Activated CD8-positive, alpha-beta memory T cell treated with anti-CD3 and anti-CD28 coated beads for 48 hours (primary cell): ENCODE measurements around the gene TSHZ1.
"Not testable (repeated sequence)": the region's sequence is repeated elsewhere in the genome, so short reads cannot be mapped to it uniquely, and the experiment has no call there.

Experiments used
- DNase-seq, 3 experiments: peaks; one replicate each; pipeline ENCODE4 v3.0.0-alpha.2; 2020; ENCODE audit warnings: low read depth in 2 of 3, low spot score in 2 of 3

TSHZ1 gene

DNA sequence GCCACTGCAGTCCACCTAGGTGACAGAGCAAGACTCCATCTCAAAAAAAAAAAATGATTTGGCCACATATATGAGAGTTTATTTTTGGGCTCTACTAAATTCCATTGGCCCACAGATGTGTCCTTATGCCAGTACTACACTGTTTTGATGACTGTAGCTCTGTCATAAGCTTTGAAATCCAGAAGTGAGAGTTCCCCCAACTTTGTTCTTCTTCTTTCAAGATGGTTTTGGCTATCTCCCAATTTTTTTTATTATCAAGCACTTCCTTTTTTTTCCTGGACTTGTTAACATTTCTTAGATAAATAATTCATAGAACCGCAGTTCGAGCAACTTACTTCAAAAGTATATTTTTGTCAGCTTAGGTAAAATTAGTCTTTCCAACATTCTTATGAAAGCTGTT, 96.9 kb downstream of the TSHZ1 start:
- no peak for DNase-seq

- no peak for DNase-seq
These were observed 99.0 kb downstream of the TSHZ1 start for GRCh38 chr18:75309564-75309963.

- no peak for DNase-seq
These were observed 103.5 kb downstream of the TSHZ1 start for GRCh38 chr18:75314117-75314516.

GRCh38 chr18:75314606-75315005, 104.0 kb downstream of the TSHZ1 start:
- no peak for DNase-seq

DNA sequence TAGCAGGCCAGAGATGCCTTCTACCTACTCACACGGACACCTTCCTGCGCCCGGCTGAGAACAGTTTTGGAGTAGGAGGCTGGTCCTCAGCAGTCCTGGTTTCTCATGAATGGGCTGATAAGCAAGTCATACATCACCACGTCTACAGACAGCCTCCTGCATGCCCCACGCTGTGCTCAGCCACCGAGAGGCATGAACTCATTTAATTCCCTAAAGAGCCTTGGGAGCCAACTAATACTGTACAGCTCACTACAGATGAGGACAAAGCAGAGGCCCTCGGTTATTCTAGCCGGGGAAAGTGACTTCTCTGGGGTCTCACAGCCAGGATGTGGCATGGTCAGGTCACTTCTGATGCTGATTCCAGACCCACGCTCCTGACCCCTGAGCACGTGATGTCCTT, 105.6 kb downstream of the TSHZ1 start:
- no peak for DNase-seq

DNA sequence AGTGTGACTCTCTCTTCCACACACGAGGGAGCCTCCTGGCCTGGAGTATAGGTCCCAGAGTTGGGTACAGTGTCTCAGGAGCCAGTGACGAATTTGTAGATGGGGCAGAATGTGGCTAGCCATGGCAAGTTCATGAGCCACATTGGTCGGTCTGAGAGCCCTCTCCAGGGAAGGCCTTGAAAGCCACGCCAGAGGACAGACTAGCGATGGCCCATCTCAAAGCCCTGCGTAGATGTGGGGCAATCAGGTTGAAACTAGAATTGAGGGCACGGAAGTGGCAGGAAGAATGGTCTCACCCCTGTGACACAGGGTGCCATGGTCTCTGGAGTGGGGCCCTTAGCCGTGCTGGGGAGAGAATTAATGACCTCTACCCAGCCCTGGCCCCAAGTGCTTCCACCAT, 106.2 kb downstream of the TSHZ1 start:
- no peak for DNase-seq

DNA sequence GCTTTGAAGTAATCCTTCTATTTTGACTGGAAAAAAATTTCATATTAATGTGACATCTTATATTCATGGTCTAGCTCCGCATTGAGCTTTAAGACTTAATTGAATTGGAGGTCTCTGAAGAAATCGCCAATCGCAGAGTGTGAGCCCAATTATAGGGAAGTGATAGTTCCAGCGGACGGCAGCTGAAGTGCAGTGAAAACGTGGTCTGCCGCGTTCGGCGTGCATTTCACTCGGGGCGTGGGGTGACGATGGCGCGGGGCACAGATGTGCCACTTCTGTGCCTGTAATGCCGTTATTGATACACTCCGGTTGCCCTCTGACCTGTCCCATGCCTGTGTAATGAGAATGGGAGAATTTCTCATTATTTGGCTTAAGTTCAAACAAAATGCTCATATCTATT, 106.7 kb downstream of the TSHZ1 start:
- DNase-seq: no peak

GRCh38 chr18:75317703-75318102, 107.1 kb downstream of the TSHZ1 start:
- no peak for DNase-seq

DNA sequence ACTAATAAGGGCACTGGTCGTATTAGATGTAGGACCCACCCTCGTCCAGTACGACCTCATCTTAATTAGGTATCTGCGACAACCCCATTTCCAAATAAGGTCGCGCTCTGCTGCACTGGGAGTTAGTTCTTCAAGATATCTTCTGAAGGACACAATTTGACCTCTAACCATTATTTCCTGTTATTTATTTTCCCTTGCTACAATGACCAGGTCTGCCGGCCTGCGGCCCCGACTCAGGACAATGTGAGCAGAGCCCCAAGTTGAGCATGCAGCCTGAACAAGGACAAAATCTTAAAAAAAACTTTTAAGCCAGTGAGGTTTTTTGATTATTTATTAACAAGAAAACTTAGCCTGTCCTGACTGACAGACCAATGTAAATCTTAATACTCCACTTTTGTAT, 109.3 kb downstream of the TSHZ1 start:
- no peak for DNase-seq

DNA sequence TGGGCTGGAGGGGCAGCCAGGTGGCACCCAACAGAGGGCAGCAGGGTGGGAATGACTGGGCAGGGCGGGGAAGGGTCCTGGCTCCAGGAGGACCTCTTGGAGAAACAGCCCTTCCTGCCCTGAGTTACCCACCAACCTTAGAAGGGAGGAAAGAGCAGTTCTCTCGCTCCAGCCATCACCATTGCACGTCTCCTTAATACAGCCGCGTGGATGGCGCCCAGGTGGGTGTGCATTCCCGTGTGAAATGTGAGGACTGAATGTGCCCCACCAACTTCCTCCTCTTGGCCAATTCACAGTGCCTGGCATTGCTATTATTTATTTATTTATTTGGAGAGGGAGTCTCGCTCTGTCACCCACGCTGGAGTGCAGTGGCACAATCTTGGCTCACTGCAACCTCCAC, 109.9 kb downstream of the TSHZ1 start:
- DNase-seq: no peak

DNA sequence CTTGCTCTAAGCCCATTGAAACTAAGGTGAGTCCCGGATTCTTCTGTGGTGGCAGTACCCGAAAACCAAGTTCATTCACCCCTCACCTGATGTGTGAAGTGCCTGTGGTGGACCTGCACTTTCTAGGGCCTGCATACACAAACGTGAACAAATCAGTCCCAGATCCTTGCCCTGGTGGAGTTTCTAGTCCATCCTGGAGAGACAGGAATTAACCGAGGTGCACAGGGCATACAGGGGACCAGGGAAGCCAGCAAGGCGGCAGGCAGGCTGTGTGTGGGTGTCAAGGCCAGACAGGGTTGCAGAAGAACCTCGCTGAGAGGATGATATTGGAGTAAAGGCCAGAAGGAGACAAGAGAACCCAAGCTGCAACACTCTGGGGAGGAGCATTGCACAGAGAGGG, 110.8 kb downstream of the TSHZ1 start:
- DNase-seq: no peak

DNA sequence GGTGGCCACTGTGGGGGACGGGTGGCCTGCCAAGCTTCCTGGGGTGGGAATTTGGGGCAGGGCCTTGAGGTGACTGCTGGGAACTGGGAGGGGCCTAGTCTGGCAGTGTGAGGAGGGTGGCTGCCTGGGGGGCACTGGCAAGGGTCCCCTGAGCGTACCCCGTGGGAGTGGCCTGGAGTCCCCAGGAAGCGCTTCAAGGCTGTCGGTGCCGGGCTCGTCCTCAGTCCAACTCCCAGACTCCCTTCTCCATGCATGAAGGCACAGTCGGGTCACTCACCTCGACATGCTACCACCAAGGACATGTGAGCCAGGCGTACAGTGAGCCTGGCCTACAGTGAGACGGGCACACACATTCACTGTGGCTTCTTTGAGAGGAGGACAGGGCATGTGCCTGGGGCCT, 111.6 kb downstream of the TSHZ1 start:
- no peak for DNase-seq

DNA sequence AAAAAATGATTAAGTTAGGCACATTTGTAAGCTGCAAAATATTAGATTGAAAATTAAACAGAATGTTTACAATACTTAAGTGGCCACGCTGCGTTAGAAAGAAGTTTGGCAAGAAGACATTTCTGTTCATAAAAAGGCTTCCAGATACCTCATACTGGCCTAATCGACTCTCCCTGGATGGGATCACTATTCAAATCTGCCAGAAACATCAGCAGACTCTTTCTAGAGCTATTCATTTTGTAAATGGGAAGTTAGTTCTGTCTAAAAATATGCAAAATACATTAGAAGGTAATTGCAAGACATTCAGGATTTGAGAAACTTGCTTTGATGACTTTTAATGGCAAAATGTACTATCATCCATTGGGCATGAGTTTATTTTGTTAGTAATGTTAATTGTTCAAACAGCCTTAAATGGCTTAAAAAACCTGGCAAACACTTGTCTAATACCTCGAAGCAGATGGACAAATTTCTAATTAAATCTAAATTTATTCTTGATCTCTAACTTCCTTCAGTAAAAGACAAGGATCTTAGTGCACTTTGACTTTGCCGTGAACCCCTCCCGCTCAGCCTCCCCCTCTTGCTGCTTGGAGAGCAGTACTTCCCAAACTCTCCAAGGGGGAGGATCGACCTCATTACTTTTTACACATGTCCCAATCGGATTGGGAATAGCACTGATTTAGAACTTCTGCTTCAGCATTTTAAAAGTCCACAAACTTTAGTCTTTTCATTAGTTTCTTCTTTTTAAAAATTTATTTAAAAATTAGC, 113.4 kb downstream of the TSHZ1 start:
- DNase-seq: no peak

DNA sequence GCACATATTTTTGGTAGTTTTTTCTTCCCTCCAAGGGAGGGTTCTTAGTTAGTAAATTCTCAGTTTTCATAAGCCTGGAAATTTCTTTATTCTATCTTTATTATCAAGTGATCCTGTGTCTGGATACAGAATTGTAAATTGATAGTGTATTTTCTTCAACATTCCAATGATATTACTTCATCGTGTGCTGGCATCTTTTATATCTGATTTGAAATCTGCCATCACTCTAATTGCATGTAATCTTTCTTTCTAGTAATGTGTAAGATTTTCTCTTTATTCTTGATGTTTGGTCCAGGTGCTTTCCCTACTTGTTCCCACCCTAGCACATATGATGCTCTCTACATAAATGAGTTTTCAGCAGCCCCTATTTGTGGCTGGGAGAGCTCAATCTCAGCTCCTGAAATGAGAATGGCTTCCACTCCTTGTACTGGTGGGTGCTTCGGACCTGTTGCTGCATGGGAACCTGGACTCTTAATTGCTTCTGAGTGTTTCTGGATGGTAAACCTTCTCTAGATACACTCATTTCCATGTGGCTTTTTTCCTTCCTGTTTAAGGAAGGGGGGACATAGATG, 114.2 kb downstream of the TSHZ1 start:
- no peak for DNase-seq

DNA sequence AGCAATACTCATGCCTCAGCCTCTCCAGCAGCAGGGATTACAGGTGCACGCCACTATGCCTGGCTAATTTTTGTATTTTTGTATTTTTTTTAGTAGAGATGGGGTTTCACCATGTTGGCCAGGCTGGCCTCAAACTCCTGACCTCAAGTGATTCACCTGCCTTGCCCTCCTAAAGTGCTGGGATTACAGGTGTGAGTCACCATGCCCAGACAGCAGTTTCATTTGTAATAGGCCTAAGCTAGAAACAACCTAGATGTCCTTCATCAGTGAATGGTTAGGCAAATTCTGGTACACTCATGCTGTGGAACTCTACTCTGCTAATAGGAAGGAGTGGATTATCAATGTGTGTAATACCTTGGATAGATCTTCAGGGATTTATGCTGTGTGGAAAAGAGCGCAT, 119.2 kb downstream of the TSHZ1 start:
- not testable (repeated sequence) for DNase-seq

- DNase-seq: no peak
These were observed 119.7 kb downstream of the TSHZ1 start for GRCh38 chr18:75330308-75330707.

- no peak for DNase-seq
These were observed 124.3 kb downstream of the TSHZ1 start for GRCh38 chr18:75334869-75335268.

DNA sequence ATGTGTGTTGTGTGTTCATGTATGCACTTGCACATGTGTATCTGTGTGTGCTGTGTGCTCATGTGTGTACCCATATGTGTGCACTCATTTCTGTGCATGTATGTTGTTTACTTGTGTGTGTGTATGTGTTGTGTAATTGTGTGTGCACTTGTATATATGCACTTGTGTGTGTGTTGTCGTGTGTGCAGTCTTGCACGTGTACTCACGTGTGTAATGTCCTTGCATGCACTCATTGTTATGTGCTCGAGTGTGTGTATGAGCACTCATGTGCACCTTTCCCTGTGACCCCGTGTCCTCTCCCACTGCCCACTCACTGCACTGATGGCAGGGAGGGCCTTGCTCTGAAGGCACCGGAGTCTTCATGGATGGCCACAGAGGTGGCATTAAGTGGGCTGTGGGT, 124.9 kb downstream of the TSHZ1 start:
- no peak for DNase-seq

GRCh38 chr18:75336767-75337166, 126.2 kb downstream of the TSHZ1 start:
- no peak for DNase-seq

DNA sequence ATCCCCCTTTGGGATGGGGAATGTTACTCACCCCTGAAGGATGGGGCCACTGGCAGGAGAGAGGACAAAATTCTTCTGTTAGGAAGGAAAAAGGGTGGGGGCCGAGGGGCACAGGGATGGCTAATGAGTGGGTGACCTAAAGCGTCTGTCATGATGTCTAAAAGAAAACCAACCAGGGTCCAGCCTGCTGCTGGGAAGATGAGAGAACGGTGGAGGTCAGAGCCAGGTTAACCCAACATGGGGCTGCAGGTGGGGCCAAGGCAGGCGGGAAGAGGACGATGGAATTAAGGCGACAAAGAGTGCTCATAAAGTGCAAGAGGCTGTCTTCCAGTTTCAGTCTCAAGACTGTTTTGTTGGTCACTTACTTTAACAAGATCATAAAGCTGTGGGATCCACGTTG, 126.8 kb downstream of the TSHZ1 start:
- DNase-seq: no peak

DNA sequence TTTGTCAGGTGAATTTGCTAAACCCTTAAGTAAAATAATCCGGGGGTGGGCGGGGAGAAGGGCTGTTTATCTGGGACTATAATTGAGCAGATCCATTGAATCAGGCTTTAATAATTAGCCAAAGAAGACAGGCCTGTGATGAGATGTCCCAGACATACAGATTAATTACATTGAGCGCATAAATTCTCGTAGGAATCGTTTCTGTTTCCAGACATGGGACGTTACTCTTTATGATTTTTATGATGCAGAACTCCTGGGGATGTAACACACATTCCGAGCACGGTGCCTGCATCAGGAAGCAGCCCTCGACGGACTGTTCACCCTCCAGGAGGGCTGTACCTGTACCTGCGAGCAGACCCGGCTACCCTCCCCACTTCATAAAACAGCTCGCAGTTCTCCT, 128.0 kb downstream of the TSHZ1 start:
- no peak for DNase-seq
